ENCODE results near the gene ERCC6L2. TPM values are rescaled to one million over a fixed set of nuclear protein-coding genes. Genes with fewer than 3 reads are reported as not detected.

ERCC6L2 gene
- total RNA-seq, 1 experiment from 2014 or later, result 45.4 TPM

DNA sequence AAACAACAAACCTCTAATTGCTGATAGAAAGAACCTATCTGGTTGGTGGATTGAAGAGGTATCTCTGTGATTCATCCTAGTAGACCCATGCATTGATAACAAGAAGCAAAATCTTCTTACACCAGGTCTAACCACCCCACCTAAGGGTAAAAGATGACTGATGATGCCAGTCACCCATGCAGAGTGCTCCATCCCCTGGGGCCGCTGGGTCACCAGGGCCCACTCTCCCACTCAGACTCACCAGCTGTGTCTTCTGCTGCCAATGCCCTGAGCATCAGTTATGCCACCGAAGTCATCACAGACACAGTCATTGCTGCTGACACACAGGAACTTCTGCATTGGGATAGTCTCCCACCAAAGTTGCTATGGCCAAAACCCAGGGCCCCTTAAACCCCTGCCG is 44.7 kb upstream of the ERCC6L2 start:
- H3K9me3 Mint-ChIP-seq (ENCODE audit: unreplicated experiment), result no peaks in the 10 kb centered on the region
- no peak overlapping the region for H3K4me3 Mint-ChIP-seq (ENCODE audit: unreplicated experiment)
- H3K4me1 Mint-ChIP-seq (ENCODE audit: low read depth, unreplicated experiment), result no peaks in the 10 kb centered on the region
- DNase-seq, result no peak
- CTCF ChIA-PET, result no interaction called here
- no peaks in the 10 kb centered on the region for H3K36me3 ChIP-seq (ENCODE audit: control insufficient read depth, insufficient read depth, low read length)
- no peak for TF ChIP-seq CTCF (IDR thresholded peaks at IDR 0.05; ENCODE audit: insufficient read depth in 1 of 2, low read depth in 1 of 2, low read length in 1 of 2, severe bottlenecking in 1 of 2, unreplicated experiment in 1 of 2)
- H3K27ac Mint-ChIP-seq (ENCODE audit: unreplicated experiment), result no peak overlapping the region
- H3K27me3 Mint-ChIP-seq (ENCODE audit: insufficient read depth, unreplicated experiment), result peaks cover 4% of the 10 kb centered on the region
- intact Hi-C loops (cut with micrococcal nuclease; ENCODE audit: unreplicated experiment), result no loop called here
- no peak overlapping the region for H3K4me3 ChIP-seq (ENCODE audit: low read depth, low read length)
- no peaks in the 10 kb centered on the region for H3K9me3 ChIP-seq
- BruUV-seq (replicated peaks), result no TSS peak
- POLR2A ChIA-PET, result no interaction called here
- no peaks in the 10 kb centered on the region for H3K36me3 Mint-ChIP-seq (ENCODE audit: insufficient read depth, unreplicated experiment)
- H3K4me1 ChIP-seq, result peaks cover 7% of the 10 kb centered on the region
- H3K27me3 ChIP-seq (replicated peaks; ENCODE audit: control insufficient read depth, insufficient read depth, low read length), result no peaks in the 10 kb centered on the region

DNA sequence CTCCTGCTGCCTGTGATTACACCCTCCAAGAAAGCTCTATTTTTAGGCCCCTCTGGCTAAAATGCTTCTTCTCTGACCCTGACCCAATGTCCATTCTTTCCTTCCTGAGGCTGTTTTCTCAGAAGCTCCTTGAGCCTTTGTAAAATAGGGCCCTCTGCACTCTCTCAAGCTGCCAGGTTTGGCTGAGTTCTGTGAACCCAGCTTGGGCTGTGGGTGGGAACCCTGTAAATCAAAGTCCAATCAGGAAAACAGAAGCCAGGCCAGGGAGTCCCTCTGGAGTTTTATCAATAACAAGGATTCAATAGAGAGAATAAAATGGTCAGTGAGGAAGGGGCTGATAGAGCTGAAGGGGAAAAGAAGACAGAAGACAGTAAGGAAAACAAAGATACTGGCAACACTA is 43.7 kb upstream of the ERCC6L2 start:
- Mint-ChIP-seq H3K27ac (ENCODE audit: unreplicated experiment) (no peak overlapping the region), H3K27me3 (ENCODE audit: insufficient read depth, unreplicated experiment) (peaks cover 4% of the 10 kb centered on the region), H3K9me3 (ENCODE audit: unreplicated experiment) (no peaks in the 10 kb centered on the region), H3K4me1 (ENCODE audit: low read depth, unreplicated experiment) (no peaks in the 10 kb centered on the region), H3K36me3 (ENCODE audit: insufficient read depth, unreplicated experiment) (no peaks in the 10 kb centered on the region), H3K4me3 (ENCODE audit: unreplicated experiment) (no peak overlapping the region)
- Histone ChIP-seq H3K36me3 (ENCODE audit: control insufficient read depth, insufficient read depth, low read length) (no peaks in the 10 kb centered on the region), H3K4me3 (ENCODE audit: low read depth, low read length) (no peak overlapping the region), H3K9me3 (no peaks in the 10 kb centered on the region), H3K27me3 (replicated peaks; ENCODE audit: control insufficient read depth, insufficient read depth, low read length) (no peaks in the 10 kb centered on the region), H3K4me1 (peaks cover 7% of the 10 kb centered on the region)
- intact Hi-C loops (cut with micrococcal nuclease; ENCODE audit: unreplicated experiment), result no loop called here
- BruUV-seq (replicated peaks), result no TSS peak
- DNase-seq, result no peak
- POLR2A ChIA-PET, result interaction anchor here (0.6 kb wide), 1 partner anchor 321 kb away, joined by 3 read pairs; no protein-coding TSS in a partner anchor
- CTCF ChIA-PET, result no interaction called here
- TF ChIP-seq CTCF (IDR thresholded peaks at IDR 0.05; ENCODE audit: insufficient read depth in 1 of 2, low read depth in 1 of 2, low read length in 1 of 2, severe bottlenecking in 1 of 2, unreplicated experiment in 1 of 2), result no peak

GRCh38 chr9:95833546-95834178 is 41.8 kb upstream of the ERCC6L2 start:
- Mint-ChIP-seq H3K27me3 (ENCODE audit: insufficient read depth, unreplicated experiment) (peaks cover 4% of the 10 kb centered on the region), H3K36me3 (ENCODE audit: insufficient read depth, unreplicated experiment) (no peaks in the 10 kb centered on the region), H3K9me3 (ENCODE audit: unreplicated experiment) (no peaks in the 10 kb centered on the region), H3K27ac (ENCODE audit: unreplicated experiment) (no peak overlapping the region), H3K4me1 (ENCODE audit: low read depth, unreplicated experiment) (no peaks in the 10 kb centered on the region), H3K4me3 (ENCODE audit: unreplicated experiment) (no peak overlapping the region)
- intact Hi-C loops (cut with micrococcal nuclease; ENCODE audit: unreplicated experiment), result no loop called here
- TF ChIP-seq CTCF (IDR thresholded peaks at IDR 0.05; ENCODE audit: insufficient read depth in 1 of 2, low read depth in 1 of 2, low read length in 1 of 2, severe bottlenecking in 1 of 2, unreplicated experiment in 1 of 2), result no peak
- Histone ChIP-seq H3K4me3 (ENCODE audit: low read depth, low read length) (no peak overlapping the region), H3K4me1 (peaks cover 7% of the 10 kb centered on the region), H3K9me3 (no peaks in the 10 kb centered on the region), H3K27me3 (replicated peaks; ENCODE audit: control insufficient read depth, insufficient read depth, low read length) (no peaks in the 10 kb centered on the region), H3K36me3 (ENCODE audit: control insufficient read depth, insufficient read depth, low read length) (no peaks in the 10 kb centered on the region)
- no TSS peak for BruUV-seq (replicated peaks)
- ChIA-PET CTCF (interaction anchor here (0.6 kb wide), 1 partner anchor 741 kb away, joined by 3 read pairs; no protein-coding TSS in a partner anchor), POLR2A (no interaction called here)
- DNase-seq, result no peak
